K562 (cell line): ENCODE measurements around the gene TENT4A. TPM values are rescaled to one million over a fixed set of nuclear protein-coding genes. Genes with fewer than 3 reads are reported as not detected.
A peak's percentile ranks its signal among the peaks of the same experiment; 100 is the strongest.

ENCODE experiments used
- DACH1 ChIP-seq: fragments of 450-650 bp; IDR thresholded peaks from 2 replicates; pipeline ENCODE4 v1.6.1; 2018; ENCODE audit not compliant: partially characterized antibody
- EHMT2 ChIP-seq: fragments of 450-650 bp; IDR thresholded peaks from 2 replicates; pipeline ENCODE4 v1.6.1; 2018; ENCODE audit warnings: antibody characterized with exemption
- POLR2AphosphoS5 ChIP-seq: IDR thresholded peaks from 2 replicates; pipeline ENCODE4 v1.6.1; 2011; ENCODE audit warnings: mild to moderate bottlenecking, low read depth, low read length, moderate library complexity; ENCODE audit not compliant: control insufficient read depth, insufficient read depth
- PTBP1 ChIP-seq: fragments of 200-400 bp; formaldehyde crosslinking; IDR thresholded peaks from 2 replicates; pipeline ENCODE4 v1.6.1; 2017; ENCODE audit warnings: low read depth, low read length
- RAD21 ChIP-seq, 2 experiments: fragments of 250-450 bp in 1 of 2; fragments of 450-650 bp in 1 of 2; sonication (Bioruptor Pico) in 1 of 2; formaldehyde crosslinking in 1 of 2; IDR thresholded peaks in 1 of 2; conservative IDR thresholded peaks in 1 of 2; 2 replicates each; pipeline versions ENCODE4 v1.4.0 to v1.8.0; 2020 to 2022; ENCODE audit warnings: mild to moderate bottlenecking in 2 of 2, moderate library complexity in 1 of 2
- SAP30 ChIP-seq: fragments of 200-600 bp; sonication (generic); IDR thresholded peaks from 2 replicates; pipeline ENCODE4 v1.6.1; 2012; ENCODE audit warnings: borderline replicate concordance, low read depth, mild to moderate bottlenecking, moderate library complexity, low read length, control low read depth, inconsistent platforms; ENCODE audit not compliant: insufficient read depth, poor library complexity, severe bottlenecking
- SRSF3 ChIP-seq: fragments of 200-400 bp; formaldehyde crosslinking; IDR thresholded peaks from 2 replicates; pipeline ENCODE4 v1.6.1; 2016; ENCODE audit warnings: mild to moderate bottlenecking, low read length, moderate library complexity; ENCODE audit not compliant: insufficient read depth
- YY1 ChIP-seq, 3 experiments: IDR thresholded peaks; 2 replicates each; pipeline ENCODE4 v1.6.1; 2011; ENCODE audit warnings: low read length in 2 of 3, mild to moderate bottlenecking in 2 of 3, moderate library complexity in 2 of 3, borderline replicate concordance in 1 of 3, control low read depth in 1 of 3, low read depth in 1 of 3; ENCODE audit not compliant: insufficient read depth in 3 of 3, insufficient replicate concordance in 2 of 3, control insufficient read depth in 1 of 3, insufficient read length in 1 of 3; ENCODE audit errors: extremely low read depth in 1 of 3
- ZNF146 ChIP-seq: IDR thresholded peaks from one replicate; pipeline ENCODE4 v1.6.1; 2018; ENCODE audit warnings: missing compliant biosample characterization; ENCODE audit not compliant: unreplicated experiment
- polyA plus RNA-seq, 8 experiments: library from polyadenylated mRNA; depleted of rRNA in 4 of 8; stranded (reverse) in 5 of 8; unstranded in 3 of 8; fragments of >200 nt; fragmentation: Nextera tagmentation in 2 of 8; fragmentation: Illumina TruSeq in 1 of 8; extraction: Ambion mirVana in 2 of 8; extraction: Trizol in 1 of 8; gene quantifications; 2 replicates each; pipeline versions ENCODE4 v1.2.1 to v1.2.3, GENCODE V29; 2011 to 2014; ENCODE audit warnings: inconsistent platforms in 1 of 8, missing spikeins in 1 of 8
- total RNA-seq, 7 experiments: library from RNA; depleted of rRNA in 6 of 7; stranded (reverse); fragments of >200 nt in 6 of 7; fragmentation: Illumina TruSeq in 2 of 7; extraction: Trizol in 2 of 7; gene quantifications; 2 replicates each; pipeline versions ENCODE4 v1.2.1 to v1.2.3, GENCODE V29; 2011 to 2021; ENCODE audit warnings: low replicate concordance in 1 of 7
- TF ChIP-seq, protein P1 (sequence below): fragments of 450-650 bp; IDR thresholded peaks from 2 replicates; pipeline ENCODE4 v1.6.1; 2018; ENCODE audit not compliant: partially characterized antibody
- TF ChIP-seq, protein P2 (sequence below), 2 experiments: fragments of 450-650 bp; IDR thresholded peaks; 2 replicates each; pipeline ENCODE4 v1.6.1; 2018; ENCODE audit warnings: mild to moderate bottlenecking in 2 of 2, low read depth in 1 of 2; ENCODE audit not compliant: partially characterized antibody in 2 of 2
- TF ChIP-seq, protein P3 (sequence below): fragments of 450-650 bp; formaldehyde crosslinking; IDR thresholded peaks from 2 replicates; pipeline ENCODE4 v1.4.0; 2022; ENCODE audit warnings: missing genetic modification characterization
- TF ChIP-seq, protein P4 (sequence below): fragments of 200-400 bp; formaldehyde crosslinking; IDR thresholded peaks from 2 replicates; pipeline ENCODE4 v1.6.1; 2017; ENCODE audit warnings: mild to moderate bottlenecking, low read depth, low read length, moderate library complexity

TENT4A gene
- total and polyA plus RNA-seq, 9 of the 15 experiments (the other 6 are each of a cell fraction or from before 2014, with no cell fraction given): 1.3 to 27.3 (median 13.0) TPM

DNA sequence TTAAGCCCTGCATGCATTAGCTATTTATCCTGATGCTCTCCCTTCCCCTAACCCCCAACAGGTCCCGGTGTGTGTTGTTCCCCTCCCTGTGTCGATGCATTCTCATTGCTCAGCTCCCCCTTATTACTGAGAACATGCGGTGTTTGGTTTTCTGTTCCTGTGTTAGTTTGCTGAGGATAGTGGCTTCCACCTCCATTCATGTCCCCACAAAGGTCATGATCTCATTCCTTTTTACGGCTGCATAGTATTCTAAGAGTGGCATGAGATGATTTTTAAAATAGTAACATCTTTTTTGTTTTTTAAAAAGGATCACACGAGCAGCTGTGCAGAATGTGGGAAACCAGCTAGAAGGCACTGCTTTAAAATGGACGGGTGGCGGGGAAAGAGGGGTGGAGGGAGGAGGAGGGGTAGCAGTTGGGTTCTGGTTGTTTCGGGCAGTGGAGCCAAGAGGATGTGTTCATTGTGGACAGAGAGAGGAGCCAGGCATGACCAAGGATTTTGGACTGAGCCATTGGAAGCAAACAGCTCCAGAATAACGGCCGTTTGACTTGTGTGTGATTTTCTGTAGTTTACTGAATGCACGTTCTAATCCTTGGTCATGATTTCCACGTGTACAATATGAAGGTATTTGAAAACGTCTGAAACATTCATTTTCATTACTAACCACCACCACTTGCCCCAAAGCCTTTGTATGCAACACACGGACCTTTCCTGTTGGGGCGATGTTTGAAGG, 1.7 kb upstream of the TENT4A start (continued):
- TF ChIP-seq, protein P1, sequence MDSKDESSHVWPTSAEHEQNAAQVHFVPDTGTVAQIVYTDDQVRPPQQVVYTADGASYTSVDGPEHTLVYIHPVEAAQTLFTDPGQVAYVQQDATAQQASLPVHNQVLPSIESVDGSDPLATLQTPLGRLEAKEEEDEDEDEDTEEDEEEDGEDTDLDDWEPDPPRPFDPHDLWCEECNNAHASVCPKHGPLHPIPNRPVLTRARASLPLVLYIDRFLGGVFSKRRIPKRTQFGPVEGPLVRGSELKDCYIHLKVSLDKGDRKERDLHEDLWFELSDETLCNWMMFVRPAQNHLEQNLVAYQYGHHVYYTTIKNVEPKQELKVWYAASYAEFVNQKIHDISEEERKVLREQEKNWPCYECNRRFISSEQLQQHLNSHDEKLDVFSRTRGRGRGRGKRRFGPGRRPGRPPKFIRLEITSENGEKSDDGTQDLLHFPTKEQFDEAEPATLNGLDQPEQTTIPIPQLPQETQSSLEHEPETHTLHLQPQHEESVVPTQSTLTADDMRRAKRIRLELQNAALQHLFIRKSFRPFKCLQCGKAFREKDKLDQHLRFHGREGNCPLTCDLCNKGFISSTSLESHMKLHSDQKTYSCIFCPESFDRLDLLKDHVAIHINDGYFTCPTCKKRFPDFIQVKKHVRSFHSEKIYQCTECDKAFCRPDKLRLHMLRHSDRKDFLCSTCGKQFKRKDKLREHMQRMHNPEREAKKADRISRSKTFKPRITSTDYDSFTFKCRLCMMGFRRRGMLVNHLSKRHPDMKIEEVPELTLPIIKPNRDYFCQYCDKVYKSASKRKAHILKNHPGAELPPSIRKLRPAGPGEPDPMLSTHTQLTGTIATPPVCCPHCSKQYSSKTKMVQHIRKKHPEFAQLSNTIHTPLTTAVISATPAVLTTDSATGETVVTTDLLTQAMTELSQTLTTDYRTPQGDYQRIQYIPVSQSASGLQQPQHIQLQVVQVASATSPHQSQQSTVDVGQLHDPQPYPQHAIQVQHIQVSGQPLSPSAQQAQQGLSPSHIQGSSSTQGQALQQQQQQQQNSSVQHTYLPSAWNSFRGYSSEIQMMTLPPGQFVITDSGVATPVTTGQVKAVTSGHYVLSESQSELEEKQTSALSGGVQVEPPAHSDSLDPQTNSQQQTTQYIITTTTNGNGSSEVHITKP: peak; percentile 52
- no peak for TF ChIP-seq EHMT2
- no peak for TF ChIP-seq POLR2AphosphoS5
- TF ChIP-seq, protein P2, sequence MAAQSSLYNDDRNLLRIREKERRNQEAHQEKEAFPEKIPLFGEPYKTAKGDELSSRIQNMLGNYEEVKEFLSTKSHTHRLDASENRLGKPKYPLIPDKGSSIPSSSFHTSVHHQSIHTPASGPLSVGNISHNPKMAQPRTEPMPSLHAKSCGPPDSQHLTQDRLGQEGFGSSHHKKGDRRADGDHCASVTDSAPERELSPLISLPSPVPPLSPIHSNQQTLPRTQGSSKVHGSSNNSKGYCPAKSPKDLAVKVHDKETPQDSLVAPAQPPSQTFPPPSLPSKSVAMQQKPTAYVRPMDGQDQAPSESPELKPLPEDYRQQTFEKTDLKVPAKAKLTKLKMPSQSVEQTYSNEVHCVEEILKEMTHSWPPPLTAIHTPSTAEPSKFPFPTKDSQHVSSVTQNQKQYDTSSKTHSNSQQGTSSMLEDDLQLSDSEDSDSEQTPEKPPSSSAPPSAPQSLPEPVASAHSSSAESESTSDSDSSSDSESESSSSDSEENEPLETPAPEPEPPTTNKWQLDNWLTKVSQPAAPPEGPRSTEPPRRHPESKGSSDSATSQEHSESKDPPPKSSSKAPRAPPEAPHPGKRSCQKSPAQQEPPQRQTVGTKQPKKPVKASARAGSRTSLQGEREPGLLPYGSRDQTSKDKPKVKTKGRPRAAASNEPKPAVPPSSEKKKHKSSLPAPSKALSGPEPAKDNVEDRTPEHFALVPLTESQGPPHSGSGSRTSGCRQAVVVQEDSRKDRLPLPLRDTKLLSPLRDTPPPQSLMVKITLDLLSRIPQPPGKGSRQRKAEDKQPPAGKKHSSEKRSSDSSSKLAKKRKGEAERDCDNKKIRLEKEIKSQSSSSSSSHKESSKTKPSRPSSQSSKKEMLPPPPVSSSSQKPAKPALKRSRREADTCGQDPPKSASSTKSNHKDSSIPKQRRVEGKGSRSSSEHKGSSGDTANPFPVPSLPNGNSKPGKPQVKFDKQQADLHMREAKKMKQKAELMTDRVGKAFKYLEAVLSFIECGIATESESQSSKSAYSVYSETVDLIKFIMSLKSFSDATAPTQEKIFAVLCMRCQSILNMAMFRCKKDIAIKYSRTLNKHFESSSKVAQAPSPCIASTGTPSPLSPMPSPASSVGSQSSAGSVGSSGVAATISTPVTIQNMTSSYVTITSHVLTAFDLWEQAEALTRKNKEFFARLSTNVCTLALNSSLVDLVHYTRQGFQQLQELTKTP (IDR thresholded peaks at IDR 0.05; ENCODE audit: low read depth in 1 of 2, partially characterized antibody in 2 of 2): no peak
- TF ChIP-seq, protein P3, sequence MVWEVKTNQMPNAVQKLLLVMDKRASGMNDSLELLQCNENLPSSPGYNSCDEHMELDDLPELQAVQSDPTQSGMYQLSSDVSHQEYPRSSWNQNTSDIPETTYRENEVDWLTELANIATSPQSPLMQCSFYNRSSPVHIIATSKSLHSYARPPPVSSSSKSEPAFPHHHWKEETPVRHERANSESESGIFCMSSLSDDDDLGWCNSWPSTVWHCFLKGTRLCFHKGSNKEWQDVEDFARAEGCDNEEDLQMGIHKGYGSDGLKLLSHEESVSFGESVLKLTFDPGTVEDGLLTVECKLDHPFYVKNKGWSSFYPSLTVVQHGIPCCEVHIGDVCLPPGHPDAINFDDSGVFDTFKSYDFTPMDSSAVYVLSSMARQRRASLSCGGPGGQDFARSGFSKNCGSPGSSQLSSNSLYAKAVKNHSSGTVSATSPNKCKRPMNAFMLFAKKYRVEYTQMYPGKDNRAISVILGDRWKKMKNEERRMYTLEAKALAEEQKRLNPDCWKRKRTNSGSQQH (CRISPR knock-in tag): no peak
- 0 out of 4 replicates have a peak, but pooled peaks of 1 of the 2 experiments have one; percentile 11 for TF ChIP-seq RAD21 (CRISPR knock-in tag; conservative IDR thresholded peaks at IDR 0.05 in 1 of 2, IDR thresholded peaks at IDR 0.05 in 1 of 2)
- no peak for TF ChIP-seq PTBP1
- TF ChIP-seq SAP30: no peak
- no peak for TF ChIP-seq DACH1
- TF ChIP-seq ZNF146 (CRISPR knock-in tag): peak; percentile 52
- peak in 1 of 3 experiments; percentile 17 for TF ChIP-seq YY1 (IDR thresholded peaks at IDR 0.05; ENCODE audit: borderline replicate concordance in 1 of 3, control insufficient read depth in 1 of 3, extremely low read depth in 1 of 3, insufficient read depth in 3 of 3, insufficient read length in 1 of 3, insufficient replicate concordance in 2 of 3, low read depth in 1 of 3, low read length in 2 of 3)
- TF ChIP-seq, protein P4, sequence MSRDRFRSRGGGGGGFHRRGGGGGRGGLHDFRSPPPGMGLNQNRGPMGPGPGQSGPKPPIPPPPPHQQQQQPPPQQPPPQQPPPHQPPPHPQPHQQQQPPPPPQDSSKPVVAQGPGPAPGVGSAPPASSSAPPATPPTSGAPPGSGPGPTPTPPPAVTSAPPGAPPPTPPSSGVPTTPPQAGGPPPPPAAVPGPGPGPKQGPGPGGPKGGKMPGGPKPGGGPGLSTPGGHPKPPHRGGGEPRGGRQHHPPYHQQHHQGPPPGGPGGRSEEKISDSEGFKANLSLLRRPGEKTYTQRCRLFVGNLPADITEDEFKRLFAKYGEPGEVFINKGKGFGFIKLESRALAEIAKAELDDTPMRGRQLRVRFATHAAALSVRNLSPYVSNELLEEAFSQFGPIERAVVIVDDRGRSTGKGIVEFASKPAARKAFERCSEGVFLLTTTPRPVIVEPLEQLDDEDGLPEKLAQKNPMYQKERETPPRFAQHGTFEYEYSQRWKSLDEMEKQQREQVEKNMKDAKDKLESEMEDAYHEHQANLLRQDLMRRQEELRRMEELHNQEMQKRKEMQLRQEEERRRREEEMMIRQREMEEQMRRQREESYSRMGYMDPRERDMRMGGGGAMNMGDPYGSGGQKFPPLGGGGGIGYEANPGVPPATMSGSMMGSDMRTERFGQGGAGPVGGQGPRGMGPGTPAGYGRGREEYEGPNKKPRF: no peak
- TF ChIP-seq SRSF3: no peak
